Panc1 (cell line): ENCODE measurements around the gene COL11A2. TPM values are rescaled to one million over a fixed set of nuclear protein-coding genes. Genes with fewer than 3 reads are reported as not detected.

Experiments used
- ATAC-seq: fragments of 200-7000 bp; cut with Tn5 transposase; 2 replicates; pipeline ENCODE4 v1.9.1; 2020; ENCODE audit warnings: mild to moderate bottlenecking, moderate library complexity
- BruUV-seq: library from RNA; stranded (reverse); fragments of 400-500 nt; replicated peaks from 2 replicates; lab custom pipeline; 2021; lab: Mats Ljungman, UMichigan
- CTCF ChIA-PET: fragments of 300-600 bp; sonication (Branson Sonifier 250); formaldehyde crosslinking; loops from one replicate; lab custom pipeline; 2022; ENCODE audit warnings: antibody characterized with exemption; lab: Charles Lee
- POLR2A ChIA-PET: fragments of 300-600 bp; sonication (Branson Sonifier 250); formaldehyde crosslinking; loops from one replicate; lab custom pipeline; 2022; ENCODE audit warnings: antibody characterized with exemption; lab: Charles Lee
- DNase-seq: peaks from one replicate; pipeline ENCODE4 v3.0.0-alpha.2; 2010; ENCODE audit warnings: low read depth, low spot score
- H3K27ac ChIP-seq: 2 replicates; pipeline ENCODE4 v1.5.1; 2011; ENCODE audit warnings: mild to moderate bottlenecking, low read length, inconsistent platforms
- H3K27me3 ChIP-seq: fragments of 200-500 bp; sonication (Bioruptor generic); 2 replicates; pipeline ENCODE4 v1.6.0; 2014; ENCODE audit warnings: low read length, inconsistent platforms; ENCODE audit not compliant: control insufficient read depth, insufficient read depth
- H3K36me3 ChIP-seq: fragments of 200-500 bp; sonication (Bioruptor generic); 2 replicates; pipeline ENCODE4 v1.5.1; 2014; ENCODE audit warnings: inconsistent platforms, mild to moderate bottlenecking, low read length, moderate library complexity; ENCODE audit not compliant: control insufficient read depth, insufficient read depth
- H3K4me1 ChIP-seq: 2 replicates; pipeline ENCODE4 v1.5.1; 2011; ENCODE audit warnings: inconsistent platforms, mild to moderate bottlenecking, low read length, moderate library complexity; ENCODE audit not compliant: control insufficient read depth, insufficient read depth
- H3K4me3 ChIP-seq, 2 experiments: 2 replicates each; pipeline ENCODE4 v1.5.1; 2011 to 2012; ENCODE audit warnings: low read depth in 2 of 2, low read length in 2 of 2, mild to moderate bottlenecking in 2 of 2, inconsistent platforms in 1 of 2, moderate library complexity in 1 of 2
- H3K9me3 ChIP-seq: fragments of 200-500 bp; sonication (Bioruptor generic); 2 replicates; pipeline ENCODE4 v1.5.1; 2014; ENCODE audit warnings: low read depth, mild to moderate bottlenecking, inconsistent platforms, low read length, moderate library complexity; ENCODE audit not compliant: control insufficient read depth, insufficient read depth
- POLR2AphosphoS5 ChIP-seq: IDR thresholded peaks from 2 replicates; pipeline ENCODE4 v1.6.1; 2012; ENCODE audit warnings: mild to moderate bottlenecking, low read depth, low read length, moderate library complexity
- REST ChIP-seq, 2 experiments: IDR thresholded peaks; 2 replicates each; pipeline ENCODE4 v1.6.1; 2011 to 2012; ENCODE audit warnings: low read depth in 2 of 2, control low read depth in 1 of 2, low read length in 1 of 2, mild to moderate bottlenecking in 1 of 2, moderate library complexity in 1 of 2; ENCODE audit not compliant: insufficient read depth in 1 of 2
- SIN3A ChIP-seq: IDR thresholded peaks from 2 replicates; pipeline ENCODE4 v1.6.1; 2012; ENCODE audit warnings: low read depth, mild to moderate bottlenecking, low read length, moderate library complexity, borderline replicate concordance; ENCODE audit not compliant: insufficient read depth
- TCF7L2 ChIP-seq: IDR thresholded peaks from 2 replicates; pipeline ENCODE4 v1.6.1; 2011; ENCODE audit warnings: mild to moderate bottlenecking, low read depth, low read length, inconsistent platforms
- in situ Hi-C: cut with HindIII; loops from 2 replicates; pipeline ENCODE4 v1.10.0; 2016; ENCODE audit warnings: low sequenced_read_pairs, low pct_unique_long_range_greater_than_20kb
- intact Hi-C: fragments of 100-400 bp; cut with micrococcal nuclease; formaldehyde crosslinking; loops from one replicate; pipeline ENCODE4 v1.10.0; 2022; ENCODE audit not compliant: unreplicated experiment
- total RNA-seq: library from RNA; stranded (reverse); gene quantifications from one replicate; pipeline ENCODE4 v1.2.1, GENCODE V29; 2021; ENCODE audit not compliant: unreplicated experiment
- TF ChIP-seq, protein P1 (sequence below): fragments of 450-650 bp; IDR thresholded peaks from 2 replicates; pipeline ENCODE4 v1.5.1; 2017; ENCODE audit warnings: mild to moderate bottlenecking

The COL11A2 gene
- total RNA-seq, 1 experiment from 2014 or later = 0.57 TPM

GRCh38 chr6:33116417-33116816 lies 75.8 kb downstream of the COL11A2 start:
- ChIA-PET CTCF (no interaction called here), POLR2A (no interaction called here)
- no peaks in the 10 kb centered on the region for H3K36me3 ChIP-seq
- in situ Hi-C loops = no loop called here
- H3K4me3 ChIP-seq = 0 out of 4 replicates have a peak overlapping the region, but pooled peaks of 1 of the 2 experiments have one; percentile 11
- H3K9me3 ChIP-seq = no peaks in the 10 kb centered on the region
- peaks cover 27% of the 10 kb centered on the region for H3K27me3 ChIP-seq
- H3K27ac ChIP-seq = no peak overlapping the region
- TF ChIP-seq TCF7L2 (no peak), REST (IDR thresholded peaks at IDR 0.05; ENCODE audit: insufficient read depth in 1 of 2, low read depth in 2 of 2, low read length in 1 of 2) (no peak), POLR2AphosphoS5 (no peak), SIN3A (no peak)
- TF ChIP-seq, protein P1, sequence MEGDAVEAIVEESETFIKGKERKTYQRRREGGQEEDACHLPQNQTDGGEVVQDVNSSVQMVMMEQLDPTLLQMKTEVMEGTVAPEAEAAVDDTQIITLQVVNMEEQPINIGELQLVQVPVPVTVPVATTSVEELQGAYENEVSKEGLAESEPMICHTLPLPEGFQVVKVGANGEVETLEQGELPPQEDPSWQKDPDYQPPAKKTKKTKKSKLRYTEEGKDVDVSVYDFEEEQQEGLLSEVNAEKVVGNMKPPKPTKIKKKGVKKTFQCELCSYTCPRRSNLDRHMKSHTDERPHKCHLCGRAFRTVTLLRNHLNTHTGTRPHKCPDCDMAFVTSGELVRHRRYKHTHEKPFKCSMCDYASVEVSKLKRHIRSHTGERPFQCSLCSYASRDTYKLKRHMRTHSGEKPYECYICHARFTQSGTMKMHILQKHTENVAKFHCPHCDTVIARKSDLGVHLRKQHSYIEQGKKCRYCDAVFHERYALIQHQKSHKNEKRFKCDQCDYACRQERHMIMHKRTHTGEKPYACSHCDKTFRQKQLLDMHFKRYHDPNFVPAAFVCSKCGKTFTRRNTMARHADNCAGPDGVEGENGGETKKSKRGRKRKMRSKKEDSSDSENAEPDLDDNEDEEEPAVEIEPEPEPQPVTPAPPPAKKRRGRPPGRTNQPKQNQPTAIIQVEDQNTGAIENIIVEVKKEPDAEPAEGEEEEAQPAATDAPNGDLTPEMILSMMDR = no peak
- DNase-seq (no peak), ATAC-seq (no peak)
- H3K4me1 ChIP-seq = peaks cover 5% of the 10 kb centered on the region; the same call in 1 of the 2 replicates
- BruUV-seq = no TSS peak
- intact Hi-C loops = no loop called here

GRCh38 chr6:33114406-33114805 lies 77.9 kb downstream of the COL11A2 start:
- H3K36me3 ChIP-seq = no peaks in the 10 kb centered on the region
- no peaks in the 10 kb centered on the region for H3K9me3 ChIP-seq
- no peak overlapping the region for H3K4me3 ChIP-seq
- intact Hi-C loops (no loop called here), in situ Hi-C loops (no loop called here)
- ATAC-seq (no peak), DNase-seq (no peak)
- ChIA-PET CTCF (no interaction called here), POLR2A (no interaction called here)
- H3K4me1 ChIP-seq = peaks cover 5% of the 10 kb centered on the region; the same call in 1 of the 2 replicates
- peaks cover 30% of the 10 kb centered on the region for H3K27me3 ChIP-seq
- TF ChIP-seq SIN3A = no peak
- no peak for TF ChIP-seq REST (IDR thresholded peaks at IDR 0.05; ENCODE audit: insufficient read depth in 1 of 2, low read depth in 2 of 2, low read length in 1 of 2)
- no peak overlapping the region for H3K27ac ChIP-seq
- BruUV-seq = no TSS peak
